GM18511 (cell line): ENCODE results near the gene GBE1.
"Not testable (repeated sequence)": the region's sequence is repeated elsewhere in the genome, so short reads cannot be mapped to it uniquely, and the experiment has no call there.

Source experiments
- ATAC-seq: cut with Tn5 transposase; IDR thresholded peaks from one replicate; pipeline ENCODE4 v1.9.1; 2021; ENCODE audit warnings: mild to moderate bottlenecking, moderate library complexity; ENCODE audit not compliant: unreplicated experiment

GBE1 gene

GRCh38 chr3:81545572-81545971 lies 215.9 kb downstream of the GBE1 start:
- no peak for ATAC-seq

- ATAC-seq, result no peak
Observed at GRCh38 chr3:81544385-81544784, 217.1 kb downstream of the GBE1 start.

GRCh38 chr3:81540787-81541186 lies 220.7 kb downstream of the GBE1 start:
- ATAC-seq, result no peak

- ATAC-seq, result no peak
Observed at GRCh38 chr3:81531846-81532245, 229.6 kb downstream of the GBE1 start.

GRCh38 chr3:81531263-81531662 lies 230.2 kb downstream of the GBE1 start:
- no peak for ATAC-seq

DNA sequence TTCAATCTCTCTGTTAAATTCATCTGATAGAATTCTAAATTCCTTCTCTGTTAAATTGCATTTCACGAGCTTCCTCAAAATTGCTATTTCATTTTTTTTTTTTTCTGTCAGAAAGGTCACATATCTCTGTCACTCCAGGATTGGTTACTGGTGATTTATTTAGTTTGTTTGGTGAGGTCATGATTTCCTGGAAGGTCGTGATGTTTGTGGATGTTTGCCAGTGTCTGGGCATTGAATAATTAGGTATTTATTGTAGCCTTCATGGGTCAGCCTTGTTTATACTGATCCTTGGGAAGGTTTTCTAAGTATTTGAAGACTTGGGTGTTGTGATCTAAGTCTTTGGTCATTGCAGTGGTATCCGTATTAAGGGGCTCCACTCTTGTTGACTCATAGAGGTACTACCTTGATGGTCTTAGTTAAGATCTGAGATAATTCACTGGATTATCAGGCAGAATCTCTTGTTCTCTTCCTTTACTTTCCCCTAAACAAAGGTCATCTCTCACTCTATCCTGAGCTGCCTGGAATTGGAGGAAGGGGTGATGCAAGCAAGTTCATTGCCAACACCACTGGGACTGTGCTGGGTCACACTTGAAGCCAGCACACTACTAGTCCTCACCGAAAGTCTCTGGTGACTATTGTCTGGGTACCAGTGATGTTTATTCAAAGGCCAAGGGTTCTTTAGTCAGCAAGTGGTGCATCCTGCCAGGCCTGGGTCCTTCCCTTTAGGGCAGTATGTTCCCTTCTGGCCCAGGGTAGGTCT lies 231.1 kb downstream of the GBE1 start:
- ATAC-seq, result no peak

DNA sequence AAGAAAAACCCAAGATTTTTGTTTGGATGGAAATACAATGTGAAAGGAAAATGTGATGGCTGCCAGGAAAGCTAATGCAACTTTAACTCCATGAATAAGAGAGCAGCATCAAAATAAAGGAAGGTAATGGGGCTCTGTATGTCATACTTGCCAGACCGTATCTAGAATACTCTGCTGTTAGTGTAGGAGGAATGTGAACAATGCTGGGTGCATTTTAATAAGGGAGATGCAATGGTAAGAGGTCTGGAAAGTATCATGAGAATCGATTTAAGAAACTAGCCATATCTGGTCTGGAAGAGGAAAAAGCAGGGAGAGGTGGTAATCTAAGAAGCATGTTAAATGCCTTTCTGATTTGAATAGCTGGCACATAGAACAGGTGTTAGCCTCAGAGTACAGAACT lies 239.6 kb downstream of the GBE1 start:
- ATAC-seq, result no peak

- no peak for ATAC-seq
Observed at GRCh38 chr3:81518945-81519344, 242.5 kb downstream of the GBE1 start.

DNA sequence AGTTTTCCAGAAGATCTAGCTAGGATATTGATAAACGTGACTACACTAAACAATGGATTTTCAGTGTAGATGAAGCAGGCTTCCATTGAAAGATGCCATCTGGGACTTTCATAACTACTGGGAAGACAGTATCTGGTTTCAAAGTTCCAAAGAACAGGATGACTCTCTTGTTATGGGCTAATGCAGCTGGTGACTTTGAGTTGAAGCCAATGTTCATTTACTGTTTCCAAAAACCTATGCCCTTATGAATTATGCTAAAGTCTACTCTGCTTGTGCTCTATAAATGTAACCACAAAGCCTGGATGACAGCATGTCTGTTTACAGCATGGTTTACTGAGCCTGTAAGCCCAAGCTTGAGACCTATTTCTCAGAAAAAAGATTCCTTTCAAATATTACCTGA lies 245.4 kb downstream of the GBE1 start:
- no peak for ATAC-seq

DNA sequence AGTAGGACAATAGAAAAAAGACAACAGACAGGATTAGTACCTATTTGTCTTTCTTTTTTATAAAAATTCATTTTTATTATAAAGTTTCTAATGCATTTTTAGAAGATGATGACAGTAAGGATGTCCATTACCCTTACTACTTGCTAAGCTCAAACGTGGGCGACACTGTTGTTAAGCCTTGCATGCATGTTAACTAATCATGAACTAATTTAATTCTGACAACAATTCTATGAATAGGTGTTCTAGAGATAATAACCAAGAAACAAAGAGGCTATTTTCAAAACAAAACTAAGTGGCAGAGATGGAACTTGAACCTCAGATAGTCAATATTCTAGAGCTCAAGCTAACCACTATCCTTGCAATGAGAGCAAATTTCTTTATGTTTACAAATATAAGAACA lies 247.9 kb downstream of the GBE1 start:
- no peak for ATAC-seq

DNA sequence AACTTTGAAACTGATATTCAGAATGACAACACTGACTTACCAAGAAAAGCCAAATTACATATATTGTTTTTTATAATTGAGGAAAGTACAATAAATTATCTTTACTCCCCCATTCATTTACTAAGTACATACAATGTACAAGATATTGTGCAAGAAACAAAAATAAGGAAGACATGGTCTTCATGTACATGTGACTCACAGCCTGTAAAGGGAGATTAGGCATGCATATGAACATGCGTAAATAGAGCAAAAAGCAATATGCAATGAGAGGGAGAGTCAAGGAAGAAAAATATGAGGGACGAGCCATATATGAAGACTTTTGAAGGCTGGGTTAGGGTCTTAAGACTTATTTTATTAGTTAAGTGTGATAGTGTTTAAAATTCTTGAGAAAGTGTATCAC lies 258.4 kb downstream of the GBE1 start:
- no peak for ATAC-seq

GRCh38 chr3:81502236-81502635 lies 259.2 kb downstream of the GBE1 start:
- no peak for ATAC-seq

DNA sequence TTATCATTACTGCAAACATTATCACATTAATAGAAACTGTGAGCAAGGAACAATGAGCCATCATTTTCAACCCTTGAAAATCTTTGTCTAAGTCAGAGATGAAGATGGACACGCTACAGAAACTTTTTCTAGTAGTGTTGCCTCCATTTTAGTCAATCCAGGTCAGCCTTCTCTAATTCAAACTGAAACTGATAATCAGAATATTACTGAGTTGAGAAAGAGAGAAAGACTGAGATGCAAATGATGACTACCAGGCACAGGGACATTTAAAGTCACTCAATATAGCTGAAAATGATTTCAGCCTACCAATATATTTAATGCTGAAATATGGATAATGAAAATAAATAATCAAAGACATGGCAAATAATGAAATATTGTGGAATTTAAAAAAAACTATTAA lies 261.4 kb downstream of the GBE1 start:
- ATAC-seq, result peak; percentile 81

DNA sequence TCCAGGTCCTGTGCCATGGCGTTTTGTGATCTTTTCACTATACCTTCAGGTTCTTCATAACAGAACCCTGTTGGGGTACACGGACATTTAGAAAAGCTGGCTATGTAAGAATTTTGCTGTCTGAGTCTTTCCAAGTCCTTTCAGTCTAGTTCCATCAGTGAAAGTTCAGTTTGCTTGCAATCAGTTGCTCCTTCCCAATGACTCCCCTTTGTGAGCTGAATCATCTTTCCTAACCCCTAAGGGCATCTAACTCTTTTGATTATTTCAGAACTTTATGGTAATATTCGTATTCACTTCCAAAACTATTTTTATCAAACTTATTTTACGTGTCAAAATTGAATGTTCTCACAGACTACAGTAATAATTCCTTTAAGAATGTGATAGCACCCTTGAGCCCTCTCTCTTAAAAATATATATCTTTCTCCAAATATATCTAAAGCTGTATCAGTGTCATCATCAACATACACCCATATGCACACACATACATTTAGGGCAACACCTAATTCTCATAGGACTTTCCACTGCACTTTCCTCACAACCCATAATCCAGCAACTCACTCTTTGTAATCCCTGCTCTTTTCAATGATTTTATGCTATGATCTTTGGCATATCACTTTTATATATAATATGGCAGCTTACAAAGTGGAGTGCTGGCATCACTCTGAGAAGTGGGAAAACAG lies 263.7 kb downstream of the GBE1 start:
- ATAC-seq, result no peak

- no peak for ATAC-seq
Observed at GRCh38 chr3:81496407-81497104, 264.9 kb downstream of the GBE1 start.

GRCh38 chr3:81492471-81492870 lies 269.0 kb downstream of the GBE1 start:
- ATAC-seq, result not testable (repeated sequence)

GRCh38 chr3:81492040-81492439 lies 269.4 kb downstream of the GBE1 start:
- no peak for ATAC-seq

GRCh38 chr3:81490541-81491288 lies 270.7 kb downstream of the GBE1 start:
- peak; percentile 85 for ATAC-seq

GRCh38 chr3:81485444-81485865 lies 276.0 kb downstream of the GBE1 start:
- ATAC-seq, result peak; percentile 96

DNA sequence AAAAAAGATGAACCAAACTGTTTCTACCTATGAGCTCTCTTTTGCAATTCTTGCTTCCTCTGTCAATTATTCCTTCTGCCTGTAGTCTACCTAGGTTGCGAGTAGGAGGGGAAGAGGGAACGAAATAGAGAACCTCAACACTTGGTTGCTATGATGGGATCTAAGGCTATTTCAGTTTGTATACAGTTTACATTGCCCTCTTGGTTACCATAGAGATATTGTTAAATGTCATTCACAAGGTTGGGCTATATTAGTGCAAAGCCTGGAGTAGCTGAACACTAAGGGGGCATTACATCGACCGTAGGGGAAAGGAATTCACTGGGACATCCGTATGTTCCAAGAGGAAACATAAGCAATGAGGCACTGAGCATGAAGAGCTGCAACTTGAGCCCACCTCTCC lies 276.9 kb downstream of the GBE1 start:
- ATAC-seq, result no peak

DNA sequence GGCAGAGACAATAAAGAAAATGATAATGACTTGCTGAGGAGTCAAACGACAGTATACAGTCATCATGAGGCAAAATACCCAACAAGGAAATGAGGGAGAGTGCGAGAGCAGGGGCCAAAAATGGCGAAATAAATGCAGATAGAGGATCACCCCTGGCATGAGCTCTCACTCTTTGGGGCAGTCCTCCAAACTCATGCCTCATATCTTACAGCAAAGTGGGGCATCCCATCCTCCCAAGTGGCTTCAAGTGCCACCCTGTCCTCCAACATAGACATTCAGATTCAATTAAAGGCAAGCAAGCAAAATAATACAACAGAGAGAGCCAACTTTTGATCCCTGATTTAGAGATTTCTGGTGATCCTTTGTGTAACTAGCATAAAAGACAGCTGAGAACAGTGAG lies 278.4 kb downstream of the GBE1 start:
- ATAC-seq, result no peak
